NOMO-1 treated with DMSO at 0.1 percent for 48 hours (cell line): ENCODE results near the gene RSPH6A.
"Not testable (repeated sequence)": the region's sequence is repeated elsewhere in the genome, so short reads cannot be mapped to it uniquely, and the experiment has no call there.

Source experiments
- DNase-seq: peaks from one replicate; lab custom pipeline; 2025; ENCODE audit not compliant: unreplicated experiment; lab: John Stamatoyannopoulos, UW

RSPH6A gene

DNA sequence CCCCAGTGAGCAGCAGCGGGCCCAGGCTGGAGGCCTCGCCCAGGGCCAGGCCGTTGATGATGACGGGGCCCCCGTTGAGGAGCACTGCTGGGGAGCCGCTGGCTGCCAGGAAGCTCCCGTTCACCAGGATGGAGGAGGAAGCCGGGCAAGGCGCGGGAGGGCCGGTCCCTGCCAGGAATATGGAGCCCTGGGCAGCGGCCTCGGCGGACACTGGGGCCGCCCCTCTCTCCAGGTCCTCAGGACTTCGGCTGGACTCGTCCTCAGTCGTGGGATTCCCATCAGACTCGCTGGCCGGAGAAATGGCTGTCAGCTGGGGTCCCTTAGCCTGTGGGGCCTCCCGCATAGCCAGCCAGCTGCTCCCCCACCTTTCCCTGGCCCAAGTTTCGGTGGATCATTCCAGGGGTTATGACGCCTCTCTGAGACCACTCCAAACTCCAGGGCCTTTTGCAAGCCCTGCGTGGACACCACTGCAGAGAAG lies 48.2 kb downstream of the RSPH6A start:
- no peak for DNase-seq

DNA sequence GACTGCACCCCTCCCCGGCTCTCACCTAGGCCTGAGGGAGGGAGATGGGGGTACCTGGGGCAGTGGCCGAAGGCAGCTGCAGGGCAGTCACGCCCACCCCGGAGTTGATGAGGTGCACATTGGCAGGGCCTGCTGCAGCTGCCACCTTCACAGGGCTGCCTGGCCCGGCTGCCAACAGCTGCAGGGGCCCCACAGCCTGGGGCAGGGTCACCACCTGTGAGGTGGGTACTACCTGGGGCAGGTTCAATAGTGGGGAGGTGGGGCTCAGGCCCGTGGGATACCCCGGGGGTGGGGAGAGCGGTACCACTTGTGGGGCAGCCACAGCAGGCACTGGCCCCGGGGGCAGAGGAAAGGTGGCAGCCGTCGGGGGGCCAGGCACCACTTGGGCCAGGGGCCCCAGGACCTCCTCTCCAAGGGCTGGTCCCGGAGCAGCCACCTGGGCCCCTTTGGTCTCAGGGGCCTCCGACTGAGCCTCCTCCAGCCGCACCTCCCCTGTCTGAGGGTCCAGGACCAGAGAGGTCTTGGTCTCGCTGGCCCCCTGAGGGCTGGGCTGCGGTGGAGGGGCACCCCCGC lies 48.7 kb downstream of the RSPH6A start:
- DNase-seq = no peak

DNA sequence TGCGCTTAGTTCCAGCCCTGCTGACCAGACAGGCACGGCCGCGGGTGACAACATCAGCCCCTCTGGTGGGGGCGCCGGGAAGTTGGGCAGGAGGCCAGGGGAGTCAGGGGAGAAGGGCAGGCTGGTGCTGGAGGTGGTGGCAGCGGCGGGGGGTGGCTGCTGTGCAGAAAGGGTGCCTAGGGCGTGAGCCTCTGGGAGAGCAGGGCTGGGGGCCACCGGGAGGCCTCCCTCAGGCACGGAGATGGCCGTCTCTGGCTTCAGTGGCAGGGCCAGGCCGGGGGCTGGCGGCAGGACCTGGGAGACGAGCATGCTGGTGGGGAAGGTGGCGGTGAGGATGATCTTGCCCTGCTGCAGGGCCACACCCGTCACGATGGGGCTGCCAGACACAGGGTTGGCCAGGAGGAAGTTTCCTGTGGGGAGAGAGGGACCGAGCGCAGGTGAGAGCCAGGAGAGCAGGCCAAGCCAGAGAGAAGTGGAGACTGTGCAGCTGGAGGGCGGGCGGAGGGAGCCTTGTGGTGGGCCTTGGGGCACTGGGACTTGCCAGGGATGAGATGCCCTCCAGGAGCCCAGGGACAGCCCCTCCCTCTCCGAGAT lies 49.3 kb downstream of the RSPH6A start:
- no peak for DNase-seq

DNA sequence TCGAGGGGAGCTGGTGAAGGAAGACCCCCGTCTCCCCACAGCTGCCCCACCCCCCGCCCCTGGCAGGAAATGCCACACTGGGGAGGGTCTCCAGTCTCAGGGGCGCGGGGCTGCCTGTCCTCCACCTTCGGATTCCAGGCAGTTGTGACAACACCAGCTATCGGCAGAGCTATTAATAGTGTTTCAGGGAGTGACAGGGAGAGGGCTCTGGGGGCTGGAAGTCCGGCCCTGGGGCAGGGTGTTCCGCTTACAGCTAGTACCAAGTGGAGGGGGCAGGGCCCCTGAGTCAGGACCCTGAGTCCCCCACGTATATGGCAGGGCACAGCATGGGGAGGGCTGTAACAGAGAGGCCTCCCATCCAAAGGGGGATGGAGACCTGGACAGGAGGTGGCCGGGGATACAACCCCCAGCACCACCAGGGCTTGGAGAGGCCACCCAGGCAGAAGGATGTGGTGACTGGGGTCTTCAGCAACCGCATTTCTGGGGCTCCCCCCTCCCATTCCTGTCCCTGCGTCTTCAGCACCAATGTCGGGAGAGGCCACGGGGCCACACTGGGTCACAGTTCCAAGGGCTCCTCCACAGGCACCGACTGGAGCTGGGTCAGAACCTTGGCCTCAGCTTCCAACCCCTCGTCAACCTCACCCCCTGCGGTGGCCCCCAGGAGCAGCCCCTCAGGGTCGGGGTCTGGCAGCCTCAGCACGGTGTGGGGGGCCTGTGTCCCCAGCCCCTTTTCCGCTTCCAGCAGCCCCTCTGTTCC lies 50.0 kb downstream of the RSPH6A start:
- no peak for DNase-seq

DNA sequence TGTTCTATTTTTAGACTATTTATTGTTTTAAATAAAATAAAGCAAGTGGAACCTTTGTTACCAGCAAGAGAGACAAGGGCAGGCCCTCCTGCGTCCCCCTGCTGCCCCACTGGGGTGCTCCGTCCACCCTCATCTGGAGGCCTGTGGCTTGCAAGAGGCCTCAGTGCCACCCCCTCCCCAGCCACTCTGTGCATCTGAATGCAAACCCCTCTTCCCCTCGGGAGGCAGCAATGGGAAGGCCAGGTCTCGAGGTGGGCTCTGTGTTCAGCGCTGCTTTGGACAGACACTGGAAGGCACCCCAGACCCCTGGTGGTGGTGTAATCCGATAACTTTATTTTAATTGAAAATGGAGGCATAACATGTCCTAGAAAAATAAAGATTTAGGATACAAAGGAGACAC lies 50.6 kb downstream of the RSPH6A start:
- no peak for DNase-seq

DNA sequence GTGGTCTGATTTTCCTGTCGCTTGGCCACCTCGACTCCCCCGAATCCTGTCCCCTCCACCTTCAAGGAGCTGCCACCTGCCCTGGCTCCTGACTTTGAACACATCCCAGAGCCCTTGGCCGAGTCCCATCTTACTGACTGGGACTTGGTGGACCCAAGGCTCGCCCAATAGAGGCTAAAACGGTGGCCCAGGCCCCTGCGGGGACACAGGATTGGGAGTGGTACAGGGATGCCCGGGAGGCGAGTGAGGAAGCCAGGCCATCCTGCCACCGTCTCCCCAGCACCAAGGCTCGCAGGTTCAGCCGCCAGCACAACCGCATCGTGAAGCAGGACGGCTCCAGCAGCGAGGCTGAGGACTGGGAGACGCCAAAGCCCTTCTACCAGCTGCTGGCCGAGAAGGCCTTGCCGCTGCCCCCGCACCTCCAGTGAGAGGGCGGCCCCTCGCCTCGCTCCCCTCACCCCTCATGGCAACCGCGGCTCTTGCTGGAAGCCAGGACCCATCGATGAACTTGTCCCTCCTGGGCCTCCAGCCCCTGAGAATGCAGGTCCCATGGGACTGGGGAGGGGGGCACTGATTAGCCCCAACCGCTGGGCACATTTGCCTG lies 51.3 kb downstream of the RSPH6A start:
- no peak for DNase-seq

DNA sequence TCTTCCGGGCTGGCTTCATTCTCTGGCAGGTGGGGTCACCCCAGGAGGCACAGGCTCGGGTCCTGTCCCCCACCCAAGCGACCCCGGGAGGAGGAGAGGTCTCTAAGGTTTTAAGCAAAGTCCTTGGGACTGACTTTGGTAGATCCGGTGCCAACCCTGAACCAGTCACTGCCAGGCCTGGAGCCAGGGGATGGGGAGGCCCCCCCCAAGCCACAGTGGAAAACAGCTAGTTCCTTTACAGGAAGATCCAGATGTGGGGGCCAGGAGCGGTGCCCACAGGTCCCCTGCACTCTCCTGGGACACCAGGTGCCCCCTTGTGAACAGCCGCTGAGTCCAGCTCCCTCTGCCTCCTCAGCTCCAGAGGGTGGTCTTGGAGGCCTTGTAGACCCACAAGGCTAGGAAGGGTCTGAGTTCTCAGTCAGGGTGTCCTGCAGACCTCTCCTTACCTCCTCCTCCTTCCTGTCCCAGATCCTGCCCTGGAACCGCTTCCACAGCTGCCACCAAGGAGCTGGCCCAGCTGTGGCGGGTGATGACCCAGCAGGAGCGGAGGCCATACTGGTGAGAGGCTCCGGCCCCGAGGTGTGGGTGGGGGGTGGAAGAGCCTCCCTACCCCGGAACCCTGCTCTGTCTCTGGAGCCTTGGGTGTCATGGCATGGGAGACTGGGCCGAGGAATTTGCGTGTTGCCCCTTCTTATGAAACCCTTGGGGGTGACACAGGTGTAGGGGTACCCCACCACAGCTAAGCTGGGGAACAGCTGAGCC lies 52.1 kb downstream of the RSPH6A start:
- no peak for DNase-seq

DNA sequence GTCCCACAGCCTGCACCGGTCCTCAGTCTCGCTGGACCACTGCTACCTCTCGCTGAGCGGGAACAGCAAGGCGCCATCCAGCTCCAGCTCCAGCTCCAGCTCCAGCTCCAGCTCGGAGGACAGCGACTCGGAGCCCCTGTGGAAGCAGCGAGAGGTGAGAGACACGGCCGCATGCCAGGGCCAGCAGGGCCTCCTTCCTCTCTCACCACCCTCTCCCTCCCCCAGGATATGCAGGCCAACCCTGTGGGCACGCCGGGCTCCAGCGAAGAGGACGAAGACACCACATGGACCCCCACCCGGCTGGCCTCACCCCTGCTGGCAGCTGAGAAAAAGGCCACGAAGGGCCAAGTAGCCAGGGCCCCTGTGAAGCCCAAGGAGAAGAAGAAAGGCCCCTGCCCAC lies 53.4 kb downstream of the RSPH6A start:
- no peak for DNase-seq

DNA sequence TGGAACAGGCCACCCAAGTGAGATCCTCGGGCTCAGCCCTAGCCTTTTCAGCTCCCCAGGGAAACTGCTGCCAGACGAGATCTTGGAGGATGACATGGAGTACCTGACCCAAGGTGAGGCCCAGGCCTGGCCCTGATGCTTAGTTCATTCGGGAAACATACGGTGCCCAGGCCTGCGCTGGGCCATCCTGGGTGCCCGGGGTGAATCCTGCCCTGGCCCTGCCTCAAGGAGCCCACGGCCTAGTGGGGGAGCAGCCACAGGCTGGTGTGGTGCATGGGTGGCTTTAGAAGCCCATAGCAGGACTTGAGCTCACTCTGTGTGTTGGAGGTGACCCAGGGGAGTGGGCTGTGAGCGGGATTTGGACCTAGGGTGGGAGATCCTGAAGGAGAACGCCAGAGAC lies 56.2 kb downstream of the RSPH6A start:
- DNase-seq = no peak

DNA sequence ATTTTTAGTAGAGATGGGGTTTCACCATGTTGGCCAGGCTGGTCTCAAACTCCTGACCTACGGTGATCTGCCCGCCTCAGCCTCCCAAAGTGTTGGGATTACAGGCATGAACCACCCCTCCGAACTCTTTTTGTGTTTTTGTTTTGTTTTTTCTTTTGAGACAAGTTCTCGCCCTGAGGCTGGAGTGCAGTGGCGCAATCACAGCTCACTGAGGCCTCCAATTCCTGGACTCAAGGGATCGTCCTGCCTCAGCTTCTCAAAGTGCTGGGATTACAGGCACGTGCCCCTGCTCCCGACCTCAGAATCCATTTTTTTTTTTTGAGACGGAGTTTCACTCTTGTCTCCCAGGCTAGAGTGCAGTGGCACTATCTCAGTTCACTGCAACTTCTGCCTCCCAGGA lies 57.4 kb downstream of the RSPH6A start:
- no peak for DNase-seq

DNA sequence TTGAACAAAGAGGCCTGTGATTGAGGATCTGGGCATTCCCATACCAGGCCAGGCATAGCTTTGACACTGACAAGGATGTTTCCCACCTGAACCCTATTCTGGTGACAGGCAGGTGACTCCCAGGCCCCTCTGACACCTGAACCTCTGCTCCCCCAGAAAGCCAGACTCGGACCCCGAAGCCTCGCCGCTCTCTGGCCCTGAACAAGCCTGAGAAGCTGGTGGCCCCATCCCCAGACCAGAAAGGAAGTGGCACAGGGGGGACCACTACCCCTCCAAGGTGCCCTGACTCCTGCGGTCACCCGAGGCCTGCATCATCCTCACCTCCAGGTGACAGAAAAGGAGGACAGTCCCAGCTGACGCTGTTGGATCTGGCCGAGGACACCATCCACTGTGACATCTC lies 60.8 kb downstream of the RSPH6A start:
- no peak for DNase-seq

DNA sequence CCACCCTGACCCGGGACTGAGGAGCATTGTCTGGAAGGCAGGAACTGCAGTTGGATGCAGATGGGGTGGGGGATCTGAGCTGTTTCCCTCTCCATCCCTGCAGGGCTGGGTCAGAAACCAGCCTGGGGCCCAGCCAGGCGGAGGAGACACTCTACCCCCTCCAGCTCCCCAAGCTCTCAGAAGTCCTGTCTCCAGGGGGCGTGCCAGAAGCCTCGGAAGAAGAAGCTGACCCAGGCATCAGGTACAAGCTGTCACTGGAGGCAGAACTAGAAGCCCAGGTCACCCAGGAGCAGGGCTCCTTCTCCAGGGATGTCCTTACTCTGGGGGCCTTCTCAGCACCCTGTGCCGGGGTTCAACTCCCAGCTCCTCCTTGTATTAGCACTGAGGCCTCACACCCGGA lies 61.6 kb downstream of the RSPH6A start:
- no peak for DNase-seq

DNA sequence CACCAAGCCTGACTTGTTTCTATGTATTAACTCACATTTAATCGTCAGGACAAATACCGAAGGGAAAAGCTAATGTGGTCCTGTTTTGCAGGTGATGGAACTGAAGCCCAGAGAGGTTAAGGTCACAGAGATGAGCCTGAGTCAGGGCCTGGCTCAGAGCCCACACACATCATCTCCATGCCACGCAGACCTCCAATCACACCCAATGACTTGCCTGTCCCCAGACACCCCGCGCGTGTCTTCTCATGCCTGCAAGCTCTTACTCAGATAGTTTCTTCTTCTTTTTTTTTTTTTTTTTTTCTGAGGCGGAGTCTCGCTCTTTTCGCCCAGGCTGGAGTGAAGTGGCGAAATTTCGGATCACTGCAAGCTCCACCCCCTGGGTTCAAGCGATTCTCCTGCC lies 62.5 kb downstream of the RSPH6A start:
- no peak for DNase-seq

DNA sequence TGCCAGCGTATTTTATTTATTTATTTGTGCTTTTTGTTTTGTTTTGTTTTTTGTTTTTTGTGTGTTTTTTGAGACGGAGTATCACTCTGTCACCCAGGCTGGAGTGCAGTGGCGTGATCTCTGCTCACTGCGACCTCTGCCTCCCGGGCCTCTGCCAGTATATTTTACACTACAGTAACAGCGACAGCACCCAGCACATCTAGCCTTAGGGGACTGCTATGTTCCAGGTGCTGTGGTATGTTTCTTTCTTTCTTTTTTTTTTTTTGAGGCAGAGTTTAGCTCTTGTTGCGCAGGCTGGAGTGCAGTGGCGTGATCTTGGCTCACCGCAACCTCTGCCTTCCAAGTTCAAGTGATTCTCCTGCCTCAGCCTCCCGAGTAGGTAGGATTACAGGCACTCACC lies 63.6 kb downstream of the RSPH6A start:
- DNase-seq = not testable (repeated sequence)

DNA sequence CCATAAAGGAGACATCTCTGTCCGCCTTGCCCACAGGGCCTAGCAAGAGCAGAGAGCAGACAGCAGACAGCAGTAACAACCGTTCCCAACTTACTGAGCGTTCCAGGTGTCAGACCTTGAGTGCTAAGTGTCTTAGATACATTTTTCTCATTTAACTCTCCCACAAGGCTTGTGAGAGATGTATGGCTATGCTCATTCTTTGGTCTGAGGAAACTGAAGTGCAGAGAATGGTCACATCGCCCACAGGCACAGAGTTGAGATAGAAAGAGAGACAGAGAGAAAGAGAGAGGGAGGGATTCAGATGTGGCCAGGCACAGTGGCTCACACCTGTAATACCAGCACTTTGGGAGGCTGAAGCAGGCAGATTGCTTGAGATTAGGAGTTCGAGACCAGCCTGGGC lies 67.6 kb downstream of the RSPH6A start:
- no peak for DNase-seq

DNA sequence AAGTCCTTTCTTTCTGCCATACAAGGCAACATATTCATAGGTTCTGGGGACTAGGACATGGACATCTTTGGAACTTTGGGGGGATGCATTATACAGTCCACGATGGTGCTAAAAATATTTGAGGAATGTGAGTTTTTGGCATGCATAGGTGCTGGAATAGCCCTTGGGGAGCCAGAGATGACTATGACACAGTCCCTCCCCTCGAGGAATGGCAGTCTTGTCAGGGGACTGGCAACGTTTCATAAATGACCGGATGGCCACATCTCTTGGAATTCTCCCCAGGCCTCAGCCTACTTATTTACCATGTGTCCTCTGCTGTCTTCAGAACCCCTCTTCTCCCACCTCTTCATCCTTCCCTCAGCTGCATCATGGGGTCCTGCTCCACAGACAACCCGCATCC lies 68.2 kb downstream of the RSPH6A start:
- DNase-seq = no peak
